ENCODE results near the gene ILKAP.

DNA sequence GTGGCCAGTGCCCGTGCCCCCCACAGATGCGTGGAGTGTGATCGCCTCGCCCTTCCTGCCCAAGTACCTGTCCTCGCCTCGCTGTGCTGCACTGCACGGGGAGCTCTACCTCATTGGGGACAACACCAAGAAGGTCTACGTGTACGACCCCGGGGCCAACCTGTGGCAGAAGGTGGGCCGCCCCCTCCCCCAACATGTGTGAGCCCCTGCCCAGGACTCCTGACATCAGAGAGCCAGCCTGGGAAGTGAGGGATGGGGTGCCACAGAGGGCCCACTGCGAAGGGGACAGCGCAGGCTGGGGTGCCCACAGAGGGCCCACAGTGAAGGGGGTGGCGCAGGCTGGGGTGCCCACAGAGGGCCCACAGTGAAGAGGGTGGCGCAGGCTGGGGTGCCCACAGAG, 54.5 kb downstream of the ILKAP start:
- TF ChIP-seq, protein P1, sequence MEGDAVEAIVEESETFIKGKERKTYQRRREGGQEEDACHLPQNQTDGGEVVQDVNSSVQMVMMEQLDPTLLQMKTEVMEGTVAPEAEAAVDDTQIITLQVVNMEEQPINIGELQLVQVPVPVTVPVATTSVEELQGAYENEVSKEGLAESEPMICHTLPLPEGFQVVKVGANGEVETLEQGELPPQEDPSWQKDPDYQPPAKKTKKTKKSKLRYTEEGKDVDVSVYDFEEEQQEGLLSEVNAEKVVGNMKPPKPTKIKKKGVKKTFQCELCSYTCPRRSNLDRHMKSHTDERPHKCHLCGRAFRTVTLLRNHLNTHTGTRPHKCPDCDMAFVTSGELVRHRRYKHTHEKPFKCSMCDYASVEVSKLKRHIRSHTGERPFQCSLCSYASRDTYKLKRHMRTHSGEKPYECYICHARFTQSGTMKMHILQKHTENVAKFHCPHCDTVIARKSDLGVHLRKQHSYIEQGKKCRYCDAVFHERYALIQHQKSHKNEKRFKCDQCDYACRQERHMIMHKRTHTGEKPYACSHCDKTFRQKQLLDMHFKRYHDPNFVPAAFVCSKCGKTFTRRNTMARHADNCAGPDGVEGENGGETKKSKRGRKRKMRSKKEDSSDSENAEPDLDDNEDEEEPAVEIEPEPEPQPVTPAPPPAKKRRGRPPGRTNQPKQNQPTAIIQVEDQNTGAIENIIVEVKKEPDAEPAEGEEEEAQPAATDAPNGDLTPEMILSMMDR (IDR thresholded peaks at IDR 0.05): no peak
- no peak for TF ChIP-seq POLR2A (IDR thresholded peaks at IDR 0.05)
- no peak for TF ChIP-seq POLR2AphosphoS5 (IDR thresholded peaks at IDR 0.05)
